Activated CD8-positive, alpha-beta memory T cell treated with anti-CD3 and anti-CD28 coated beads for 4 hours (primary cell): ENCODE measurements around the gene KCNH2.
"Not testable (repeated sequence)": the region's sequence is repeated elsewhere in the genome, so short reads cannot be mapped to it uniquely, and the experiment has no call there.

Experiments used
- DNase-seq, 2 donors: peaks; one replicate each; pipeline ENCODE4 v3.0.0-alpha.2; 2020; ENCODE audit warnings: low read depth in 2 of 2

Gene KCNH2

DNA sequence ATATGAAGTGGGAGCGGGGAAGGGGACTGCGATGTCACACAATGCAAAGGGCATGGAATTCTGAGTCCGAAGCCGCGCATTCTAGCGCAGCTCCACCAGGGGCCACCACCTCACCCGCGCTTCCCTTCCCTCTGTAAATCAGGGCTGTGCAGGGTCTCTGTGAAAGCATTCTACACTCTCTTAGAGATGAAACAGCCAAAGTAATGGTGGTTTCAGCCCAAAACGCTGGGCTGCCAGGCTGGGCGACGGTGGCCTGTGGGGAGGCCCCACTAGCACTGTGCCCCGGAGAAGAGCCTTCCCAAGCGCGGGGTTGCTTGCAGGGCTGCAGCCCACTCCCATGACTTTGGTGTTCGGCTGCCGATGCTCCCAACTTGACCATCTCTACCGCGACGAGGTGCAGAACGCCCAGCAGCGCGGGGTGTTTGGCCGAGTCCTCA is 34.8 kb upstream of the KCNH2 start:
- no peak for DNase-seq

DNA sequence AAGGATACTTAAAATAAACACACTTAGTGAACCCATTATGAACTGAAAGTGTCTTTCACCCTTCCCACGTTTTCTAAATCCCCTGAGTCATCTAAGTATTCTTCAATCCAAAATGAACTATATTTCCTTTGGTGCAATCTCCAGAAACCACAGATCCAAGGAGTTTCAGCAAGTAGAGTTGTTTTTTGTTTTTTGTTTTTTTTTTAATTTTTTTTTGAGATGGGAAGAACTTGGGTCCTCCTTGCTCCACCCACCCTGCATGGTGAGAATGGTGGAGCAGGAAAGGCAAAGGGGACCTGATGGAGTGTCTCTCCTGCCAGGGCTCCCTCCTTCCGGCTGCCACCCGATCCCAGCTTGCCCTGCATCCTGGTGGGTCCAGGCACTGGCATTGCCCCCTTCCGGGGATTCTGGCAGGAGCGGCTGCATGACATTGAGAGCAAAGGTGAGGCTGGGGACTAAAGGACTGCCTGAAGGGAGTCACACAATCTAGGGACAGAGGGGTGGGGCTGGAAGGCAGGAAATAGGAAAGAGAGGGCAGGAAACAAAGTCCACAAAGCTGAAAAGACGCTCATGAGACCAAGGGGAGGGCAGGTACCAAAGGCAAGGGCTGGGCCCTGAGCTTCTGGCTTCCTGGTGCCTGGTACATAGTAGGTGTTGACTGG is 34.0 kb upstream of the KCNH2 start:
- DNase-seq: no peak

GRCh38 chr7:151011616-151012015 is 33.5 kb upstream of the KCNH2 start:
- DNase-seq: not testable (repeated sequence)

DNA sequence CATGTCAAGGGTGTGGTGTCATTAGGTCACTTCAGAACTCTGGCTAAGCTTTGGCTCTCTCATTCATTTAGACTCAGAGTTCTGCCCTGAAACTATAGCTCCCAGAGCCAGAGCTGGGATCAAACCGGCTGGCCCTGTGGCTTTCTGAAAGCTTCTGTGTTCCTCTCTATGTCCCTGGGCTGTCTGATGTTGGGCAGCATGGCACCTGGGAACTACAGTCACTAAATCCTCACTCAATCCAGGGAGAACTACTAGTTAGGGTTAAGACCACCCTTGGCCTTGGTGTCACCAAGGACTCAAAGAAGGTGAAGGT is 32.9 kb upstream of the KCNH2 start:
- no peak for DNase-seq

- DNase-seq: no peak
Observed at GRCh38 chr7:151010307-151011096, 32.4 kb upstream of the KCNH2 start.

DNA sequence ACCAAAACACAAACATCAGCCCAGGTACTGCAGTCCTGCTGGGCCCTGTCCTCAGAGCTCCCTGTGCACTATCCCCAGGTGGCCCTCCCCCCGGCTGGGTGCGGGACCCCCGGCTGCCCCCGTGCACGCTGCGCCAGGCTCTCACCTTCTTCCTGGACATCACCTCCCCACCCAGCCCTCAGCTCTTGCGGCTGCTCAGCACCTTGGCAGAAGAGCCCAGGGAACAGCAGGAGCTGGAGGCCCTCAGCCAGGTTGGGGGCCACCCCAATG is 31.9 kb upstream of the KCNH2 start:
- no peak for DNase-seq

GRCh38 chr7:151009327-151010036 is 31.4 kb upstream of the KCNH2 start:
- DNase-seq: no peak

DNA sequence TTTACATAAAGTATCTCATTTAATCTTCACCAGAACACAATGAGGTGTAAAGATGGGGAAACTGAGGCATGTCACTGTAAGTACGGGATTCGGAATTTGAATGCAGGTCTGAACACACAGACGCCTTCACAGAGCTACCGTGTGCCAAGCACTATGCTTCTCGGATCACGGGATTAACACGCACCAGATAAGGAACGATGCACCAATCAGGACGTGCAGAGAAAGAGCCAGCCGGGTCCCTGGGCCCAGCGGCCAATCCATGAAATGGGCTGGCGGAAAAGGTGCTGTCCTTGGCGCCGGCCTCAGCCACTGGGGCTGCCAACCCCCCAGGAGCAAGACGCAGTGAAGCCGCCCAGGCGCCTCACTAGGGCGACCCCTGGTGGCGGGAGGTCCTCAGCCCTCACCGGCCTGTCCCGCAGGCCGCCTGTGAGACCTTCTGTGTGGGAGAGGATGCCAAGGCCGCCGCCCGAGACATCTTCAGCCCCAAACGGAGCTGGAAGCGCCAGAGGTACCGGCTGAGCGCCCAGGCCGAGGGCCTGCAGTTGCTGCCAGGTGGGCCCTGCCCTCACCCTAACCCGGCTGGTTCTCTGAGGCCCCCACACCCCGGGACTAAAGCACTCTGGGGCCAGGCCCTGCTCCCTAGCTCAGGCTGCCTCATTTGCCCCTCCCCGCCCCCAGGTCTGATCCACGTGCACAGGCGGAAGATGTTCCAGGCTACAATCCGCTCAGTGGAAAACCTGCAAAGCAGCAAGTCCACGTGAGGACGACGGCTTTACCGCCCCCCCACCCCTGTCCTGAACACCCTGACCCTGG is 30.6 kb upstream of the KCNH2 start:
- DNase-seq: peak; percentile 47 to 51

GRCh38 chr7:151008143-151008510 is 30.0 kb upstream of the KCNH2 start:
- no peak for DNase-seq

DNA sequence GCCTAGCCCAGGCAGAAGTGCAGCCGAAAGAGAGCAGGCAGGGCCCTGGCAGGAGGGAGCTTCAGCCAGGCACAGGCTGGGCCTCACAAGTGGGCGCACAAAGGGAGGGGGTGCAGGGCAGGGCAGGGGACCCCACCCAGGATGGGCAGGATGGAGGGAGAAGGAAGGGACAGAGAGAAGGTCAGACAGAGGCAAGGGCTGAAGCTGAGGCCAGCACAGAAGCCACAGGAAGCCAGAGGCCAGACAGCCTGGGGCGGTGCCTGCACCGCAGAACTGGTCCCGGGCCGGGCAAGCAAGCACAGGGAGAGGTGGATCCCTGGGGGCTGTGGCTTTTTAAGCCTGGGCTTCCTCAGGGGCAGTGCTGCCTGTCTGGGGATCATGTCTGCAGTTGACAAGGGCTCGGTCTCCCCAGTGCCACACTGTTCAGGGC is 29.4 kb upstream of the KCNH2 start:
- DNase-seq: no peak

DNA sequence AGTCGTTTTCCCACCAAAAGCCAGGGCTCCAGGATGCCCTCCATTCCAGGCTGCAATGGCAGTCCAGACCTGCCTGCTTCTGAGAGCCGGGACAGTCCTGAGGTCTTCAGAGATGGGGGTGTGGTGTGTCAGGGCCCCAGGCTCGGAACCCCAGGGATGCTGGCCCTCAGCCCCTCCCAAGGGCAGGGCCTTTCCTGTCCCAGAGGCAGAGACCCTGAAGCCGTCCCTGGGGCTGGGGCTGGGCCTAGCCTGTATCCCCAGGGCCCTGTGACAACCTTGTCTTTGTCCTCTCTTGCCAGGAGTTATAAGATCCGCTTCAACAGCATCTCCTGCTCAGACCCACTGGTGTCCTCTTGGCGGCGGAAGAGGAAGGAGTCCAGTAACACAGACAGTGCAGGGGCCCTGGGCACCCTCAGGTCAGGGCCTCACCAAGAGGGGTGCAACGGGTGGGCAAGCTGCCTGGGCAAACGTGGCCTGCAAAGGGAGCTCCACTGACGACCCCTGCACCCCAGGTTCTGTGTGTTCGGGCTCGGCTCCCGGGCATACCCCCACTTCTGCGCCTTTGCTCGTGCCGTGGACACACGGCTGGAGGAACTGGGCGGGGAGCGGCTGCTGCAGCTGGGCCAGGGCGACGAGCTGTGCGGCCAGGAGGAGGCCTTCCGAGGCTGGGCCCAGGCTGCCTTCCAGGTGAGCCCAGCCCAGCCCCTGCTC is 28.6 kb upstream of the KCNH2 start:
- DNase-seq: no peak

DNA sequence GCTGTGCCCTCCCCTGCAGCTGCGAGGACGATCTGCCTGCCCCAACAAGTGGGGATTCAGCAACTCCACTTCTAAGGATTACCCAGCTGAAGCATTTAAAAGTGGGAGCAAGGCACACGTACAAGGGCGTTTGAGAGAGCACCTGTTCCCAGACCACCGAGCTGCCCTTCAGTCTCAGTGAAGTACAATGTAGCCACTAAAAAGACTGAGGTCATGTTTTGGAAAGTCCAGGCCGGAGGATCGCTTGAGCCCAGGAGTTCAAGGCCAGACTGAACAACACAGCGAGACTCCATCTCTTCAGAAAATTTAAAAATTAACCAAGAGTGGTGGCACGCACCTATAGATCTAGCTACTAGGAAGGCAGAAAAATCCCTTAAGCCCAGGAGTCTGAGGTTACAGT is 27.4 kb upstream of the KCNH2 start:
- no peak for DNase-seq

DNA sequence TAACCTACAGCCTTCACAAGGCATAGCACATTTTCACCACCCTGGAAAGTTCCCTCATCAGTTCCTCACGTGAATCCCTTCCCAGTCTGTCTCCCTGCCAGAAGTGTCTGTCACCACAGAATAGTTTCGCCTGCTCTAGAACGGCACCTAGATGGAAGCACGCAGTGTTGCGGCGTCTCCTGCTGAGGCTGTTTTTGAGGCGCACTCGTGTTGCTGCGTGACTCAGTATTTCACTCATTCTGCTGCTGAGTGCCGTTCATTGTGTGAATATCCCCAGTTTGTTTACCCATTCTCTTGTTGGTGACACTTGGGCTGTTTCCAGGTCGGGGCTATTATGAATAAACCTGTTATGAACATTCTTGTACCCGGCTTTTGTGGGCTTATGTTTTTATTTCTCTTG is 25.5 kb upstream of the KCNH2 start:
- DNase-seq: no peak

- DNase-seq: no peak
Observed at GRCh38 chr7:151001546-151001945, 23.4 kb upstream of the KCNH2 start.

- no peak for DNase-seq
Observed at GRCh38 chr7:151000897-151001495, 22.9 kb upstream of the KCNH2 start.

- no peak for DNase-seq
Observed at GRCh38 chr7:150999497-151000230, 21.5 kb upstream of the KCNH2 start.

DNA sequence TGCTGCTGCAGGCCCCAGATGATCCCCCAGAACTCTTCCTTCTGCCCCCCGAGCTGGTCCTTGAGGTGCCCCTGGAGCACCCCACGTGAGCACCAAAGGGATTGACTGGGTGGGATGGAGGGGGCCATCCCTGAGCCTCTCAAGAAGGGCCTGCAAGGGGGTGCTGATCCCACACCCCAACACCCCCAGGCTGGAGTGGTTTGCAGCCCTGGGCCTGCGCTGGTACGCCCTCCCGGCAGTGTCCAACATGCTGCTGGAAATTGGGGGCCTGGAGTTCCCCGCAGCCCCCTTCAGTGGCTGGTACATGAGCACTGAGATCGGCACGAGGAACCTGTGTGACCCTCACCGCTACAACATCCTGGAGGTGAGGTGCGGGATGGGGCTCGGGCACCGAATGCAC is 20.9 kb upstream of the KCNH2 start:
- DNase-seq: no peak

GRCh38 chr7:150998341-150998740 is 20.2 kb upstream of the KCNH2 start:
- no peak for DNase-seq

DNA sequence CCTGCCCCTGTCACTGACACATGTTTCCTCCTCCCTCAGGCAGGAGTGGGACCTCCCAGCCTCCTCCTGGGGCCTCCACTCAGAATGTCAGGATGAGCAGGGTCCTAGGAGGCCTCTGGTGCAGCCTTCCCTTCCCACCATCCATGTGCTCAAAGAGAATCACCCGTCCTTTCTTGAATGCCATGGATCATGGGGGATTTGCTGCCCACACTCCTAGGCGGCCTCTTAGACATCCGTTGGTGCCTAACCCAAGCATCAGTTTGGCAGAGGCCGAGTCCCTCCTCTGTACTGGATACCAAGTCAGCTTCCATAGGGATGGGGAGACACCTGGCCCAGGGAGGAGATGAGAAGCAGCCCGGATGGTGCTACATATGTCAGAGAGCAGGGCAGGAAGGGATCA is 19.7 kb upstream of the KCNH2 start:
- DNase-seq: no peak

DNA sequence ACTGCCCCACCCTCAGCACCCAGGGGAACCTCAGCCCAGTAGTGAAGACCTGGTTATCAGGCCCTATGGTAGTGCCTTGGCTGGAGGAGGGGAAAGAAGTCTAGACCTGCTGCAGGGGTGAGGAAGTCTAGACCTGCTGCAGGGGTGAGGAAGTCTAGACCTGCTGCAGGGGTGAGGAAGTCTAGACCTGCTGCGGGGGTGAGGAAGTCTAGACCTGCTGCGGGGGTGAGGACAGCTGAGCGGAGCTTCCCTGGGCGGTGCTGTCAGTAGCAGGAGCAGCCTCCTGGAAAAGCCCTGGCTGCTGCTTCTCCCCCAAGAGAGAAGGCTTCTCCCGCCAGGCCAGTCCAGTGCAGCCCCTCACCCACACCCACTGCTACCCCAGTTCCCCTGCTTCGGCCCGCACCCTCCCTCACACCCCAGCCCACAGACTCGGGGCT is 19.0 kb upstream of the KCNH2 start:
- DNase-seq: no peak
